Measurements from ENCODE around the gene CCND3.

CCND3 gene

DNA sequence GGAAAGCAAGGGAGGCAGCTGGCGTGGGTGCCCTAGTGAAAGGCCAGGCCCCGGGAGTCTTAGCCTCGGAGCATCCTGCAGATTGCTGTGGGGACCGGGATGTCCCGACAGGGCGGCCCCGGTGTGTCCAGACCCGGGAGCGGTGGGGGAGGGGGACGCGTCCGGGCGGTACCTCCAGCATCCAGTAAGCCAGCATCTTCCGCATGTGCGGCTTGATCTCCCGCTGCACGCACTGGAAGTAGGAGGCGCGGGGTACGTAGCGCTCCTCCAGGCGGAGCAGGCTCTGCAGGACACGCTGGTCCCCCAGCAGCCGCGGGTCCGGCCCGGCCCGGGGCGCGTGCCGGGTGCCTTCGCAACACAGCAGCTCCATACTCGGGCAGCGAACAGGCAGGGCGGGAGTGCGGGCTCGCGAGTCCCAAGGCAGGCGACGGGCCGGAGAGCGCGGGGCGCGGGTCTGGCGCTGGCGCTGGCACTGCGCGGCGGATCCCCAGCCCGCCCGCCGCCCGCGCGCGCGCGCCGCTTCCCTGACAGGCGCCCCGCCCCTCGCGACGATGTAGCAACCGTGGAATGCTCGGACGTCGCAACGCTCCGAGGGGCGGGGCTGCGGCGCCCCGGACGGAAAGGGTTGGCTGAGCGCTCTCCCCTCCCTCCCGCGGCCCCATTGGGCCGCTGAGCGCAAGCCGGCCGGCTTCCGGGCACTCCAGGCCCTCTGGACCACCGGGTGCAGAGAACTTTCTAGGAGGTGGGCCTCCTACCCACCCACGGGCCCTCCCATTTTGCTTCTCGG, at the start of gene CCND3:
TSS of gene CCND3 (minus strand) at position 529 of the 787 bp plus-strand sequence. CDS start at position 370, 159 bp downstream.
- peak; percentile 83 for DNase-seq

DNA sequence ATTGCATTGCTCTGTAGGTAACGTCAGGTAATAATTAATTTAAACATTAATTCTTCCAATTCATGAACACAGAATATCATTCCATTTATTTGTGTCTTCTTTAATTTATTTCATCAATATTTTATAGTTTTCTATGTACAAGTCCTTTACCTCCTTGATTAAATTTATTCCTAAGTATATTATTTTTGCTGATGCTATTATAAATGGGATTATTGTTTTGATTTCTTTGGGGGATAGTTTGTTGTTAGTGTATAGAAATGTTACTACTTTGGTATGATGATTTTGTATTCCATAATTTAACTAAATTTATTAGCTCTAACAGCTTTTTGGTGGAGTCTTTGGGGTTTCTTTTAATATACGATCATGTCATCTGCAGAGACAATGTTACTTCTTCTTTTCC, 44.7 kb upstream of the CCND3 start:
- DNase-seq, result no peak

DNA sequence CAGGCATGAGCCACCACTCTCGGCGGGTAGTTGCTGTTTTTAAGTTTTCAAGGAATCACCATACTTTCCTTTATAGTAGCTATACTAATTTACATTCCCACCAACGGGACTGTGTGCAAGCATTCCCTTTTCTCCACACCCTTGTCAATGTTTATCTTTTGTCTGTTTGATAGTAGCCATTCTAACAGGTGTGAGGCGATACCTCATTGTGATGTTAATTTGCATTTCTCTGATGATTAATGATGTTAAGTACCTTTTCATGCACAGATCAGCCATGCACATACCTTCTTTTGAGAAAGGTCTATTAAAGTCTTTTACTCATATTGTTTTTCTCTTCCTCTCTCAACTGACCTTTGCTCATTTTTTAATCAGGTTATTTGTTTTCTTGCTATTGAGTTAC, 43.0 kb upstream of the CCND3 start:
- no peak for DNase-seq

DNA sequence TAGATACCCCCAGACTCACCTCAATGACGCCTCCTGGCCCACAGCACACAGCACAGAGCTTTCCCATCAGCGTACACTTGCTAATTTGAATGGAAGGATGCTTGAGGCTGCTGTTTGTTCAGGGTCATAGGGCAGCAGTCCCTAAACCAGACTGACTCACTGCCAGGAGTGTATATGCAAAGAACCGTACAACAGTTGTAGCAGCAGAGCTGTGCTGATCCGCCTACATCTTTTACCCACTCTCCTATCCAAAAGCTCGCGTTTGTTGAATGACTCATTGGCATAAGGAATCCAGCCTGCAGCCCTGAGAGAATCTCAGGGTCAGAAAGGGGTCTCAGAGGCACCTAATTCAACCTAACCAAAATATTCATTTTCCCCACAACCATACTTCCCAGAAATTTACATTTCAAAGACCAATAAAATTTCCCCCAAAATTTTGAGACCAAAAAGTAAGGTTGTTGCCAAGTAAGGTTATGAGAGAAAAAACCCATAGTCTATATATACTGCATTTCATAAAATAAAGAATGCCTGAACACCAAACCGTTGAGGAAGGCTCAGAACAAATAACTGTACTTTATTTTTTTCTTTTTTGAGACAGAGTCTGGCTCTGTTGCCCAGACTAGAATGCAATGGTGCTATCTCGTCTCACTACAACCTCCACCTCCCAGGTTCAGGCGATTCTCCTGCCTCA, 35.3 kb upstream of the CCND3 start:
- no peak for DNase-seq

GRCh38 chr6:41975276-41975675, 33.7 kb upstream of the CCND3 start:
- no peak for DNase-seq

DNA sequence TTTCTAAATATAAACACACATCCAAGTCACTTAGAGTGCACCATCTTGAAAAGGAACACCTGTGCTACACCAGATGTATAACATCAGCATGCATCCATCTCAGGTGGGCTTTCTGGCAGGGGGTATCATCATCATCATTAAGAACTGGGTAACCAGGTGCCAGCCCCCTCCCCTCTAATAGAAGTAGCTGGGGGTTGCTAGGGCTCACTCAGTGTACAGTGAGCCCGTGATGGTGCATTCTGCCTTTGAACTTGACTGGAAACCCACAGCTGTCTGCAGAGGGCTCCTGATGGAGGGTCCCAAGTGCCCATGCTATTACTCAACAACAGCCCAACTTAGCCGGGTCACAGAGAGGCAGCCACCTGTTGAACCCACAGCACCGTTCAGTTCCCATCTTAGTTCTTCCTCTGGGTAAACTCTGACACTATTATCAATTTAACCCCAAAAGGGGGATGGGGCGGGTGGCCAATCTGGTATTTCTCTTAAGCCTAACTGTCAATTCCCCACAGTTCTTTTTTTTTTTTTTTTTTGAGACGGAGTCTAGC, 32.7 kb upstream of the CCND3 start:
- DNase-seq, result no peak

GRCh38 chr6:41972826-41973225, 31.2 kb upstream of the CCND3 start:
- DNase-seq, result no peak

GRCh38 chr6:41970436-41970846, 28.8 kb upstream of the CCND3 start:
- no peak for DNase-seq

- DNase-seq, result no peak
Observed at GRCh38 chr6:41967312-41968287, 26.0 kb upstream of the CCND3 start.

GRCh38 chr6:41966961-41967311, 25.3 kb upstream of the CCND3 start:
- DNase-seq, result no peak

DNA sequence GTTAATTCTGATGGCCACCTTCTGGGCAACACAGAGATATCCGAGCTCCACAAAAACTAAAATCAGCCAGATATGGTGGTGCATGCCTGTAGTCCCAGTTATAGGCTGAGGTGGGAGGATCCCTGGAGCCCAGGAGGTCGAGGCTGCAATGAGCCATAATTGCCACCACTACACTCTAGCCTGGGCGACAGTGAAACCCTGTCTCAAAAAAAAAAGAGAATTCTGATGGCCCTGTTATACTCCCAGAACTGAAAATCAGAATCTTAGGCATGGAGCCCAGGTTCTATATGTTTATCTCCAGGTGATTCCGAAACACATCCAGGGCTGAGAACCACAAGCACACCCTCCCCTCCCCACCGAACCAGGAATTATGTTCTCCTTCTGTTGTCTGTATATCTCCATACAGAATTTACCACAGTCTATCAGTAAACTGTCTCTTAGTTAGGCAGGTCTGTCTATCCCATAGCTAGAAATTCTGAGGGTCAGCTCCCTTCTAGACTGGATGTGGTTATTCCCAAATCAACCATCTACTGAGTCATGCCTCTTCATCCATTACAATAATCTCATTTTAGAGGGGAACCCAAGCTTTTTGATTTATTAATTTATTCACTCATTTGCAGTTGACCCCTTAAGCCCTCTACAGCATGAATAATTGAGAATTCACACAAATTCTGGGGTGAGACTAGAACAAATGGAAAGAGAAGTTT, 24.8 kb upstream of the CCND3 start:
- DNase-seq, result no peak

GRCh38 chr6:41965429-41966213, 24.0 kb upstream of the CCND3 start:
- no peak for DNase-seq

DNA sequence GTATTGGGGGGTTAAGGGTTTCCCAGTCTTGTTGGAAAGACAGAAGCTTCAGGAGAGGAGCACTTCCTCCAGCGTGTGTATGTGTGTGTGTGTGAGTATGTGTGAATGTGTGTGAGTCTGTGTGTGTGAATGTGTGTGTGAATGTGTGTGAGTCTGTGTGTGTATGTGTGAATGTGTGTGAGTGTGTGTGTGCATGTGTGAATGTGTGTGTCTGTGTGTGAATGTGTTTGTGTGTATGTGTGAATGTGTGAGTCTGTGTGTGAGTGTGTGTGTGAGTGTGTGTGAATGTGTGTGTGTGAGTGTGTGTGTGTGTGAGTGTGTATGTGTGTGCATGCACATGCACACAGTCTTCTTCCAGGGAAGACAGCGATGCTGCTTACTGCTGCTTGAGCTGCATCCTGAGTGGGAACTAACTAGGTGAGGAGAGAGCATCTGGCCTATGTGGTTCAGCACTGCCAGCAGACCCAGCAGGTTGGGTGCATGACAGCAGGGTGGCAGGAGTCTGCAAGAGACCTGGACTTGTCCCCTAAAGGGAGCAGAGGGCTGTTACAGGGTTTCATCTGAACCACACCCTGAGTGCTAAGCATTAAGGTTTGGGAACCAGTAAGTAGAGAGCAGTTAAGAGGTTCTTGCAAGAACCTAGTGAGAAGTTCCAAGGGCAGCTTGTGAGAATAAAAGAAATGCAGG, 22.7 kb upstream of the CCND3 start:
- no peak for DNase-seq

DNA sequence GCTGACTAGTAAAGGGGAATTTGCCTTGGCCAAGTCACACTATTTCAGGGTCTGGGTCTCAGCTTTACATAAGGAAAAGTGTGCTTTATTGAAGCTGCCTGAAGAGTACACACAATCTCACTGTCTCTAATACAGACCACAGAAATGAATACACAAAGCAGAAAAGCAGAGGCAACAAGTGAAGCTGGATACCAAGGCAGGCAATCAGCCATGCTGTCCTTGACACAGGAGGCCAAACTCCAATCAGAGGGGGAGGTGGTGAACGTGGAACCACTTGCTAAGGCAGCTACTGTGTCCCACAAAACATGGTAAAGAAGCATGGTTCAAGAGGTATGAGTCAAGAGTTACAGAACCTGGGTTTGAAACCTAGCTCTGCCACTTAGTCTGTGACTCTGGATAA, 21.8 kb upstream of the CCND3 start:
- no peak for DNase-seq

DNA sequence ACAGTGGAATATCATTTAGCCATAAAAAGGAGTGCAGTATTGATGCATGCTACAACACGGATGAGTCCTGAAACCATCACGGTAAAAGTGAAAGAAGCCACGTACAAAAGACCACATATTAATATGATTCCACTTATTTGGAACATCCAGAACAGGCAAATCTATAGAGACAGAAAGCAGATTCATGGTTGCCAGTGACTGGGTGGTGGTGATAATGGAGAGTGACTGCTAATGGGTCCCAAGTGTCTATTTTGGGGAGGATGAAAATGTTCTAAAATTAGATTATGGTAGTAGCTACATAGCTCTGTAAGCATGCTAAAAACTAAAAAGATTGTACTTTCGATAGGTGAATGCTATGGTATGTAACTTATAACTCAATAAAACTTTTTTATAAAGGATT, 18.4 kb upstream of the CCND3 start:
- DNase-seq, result no peak

- DNase-seq, result no peak
Observed at GRCh38 chr6:41958022-41958856, 16.6 kb upstream of the CCND3 start.

- no peak for DNase-seq
Observed at GRCh38 chr6:41957117-41957516, 15.5 kb upstream of the CCND3 start.

DNA sequence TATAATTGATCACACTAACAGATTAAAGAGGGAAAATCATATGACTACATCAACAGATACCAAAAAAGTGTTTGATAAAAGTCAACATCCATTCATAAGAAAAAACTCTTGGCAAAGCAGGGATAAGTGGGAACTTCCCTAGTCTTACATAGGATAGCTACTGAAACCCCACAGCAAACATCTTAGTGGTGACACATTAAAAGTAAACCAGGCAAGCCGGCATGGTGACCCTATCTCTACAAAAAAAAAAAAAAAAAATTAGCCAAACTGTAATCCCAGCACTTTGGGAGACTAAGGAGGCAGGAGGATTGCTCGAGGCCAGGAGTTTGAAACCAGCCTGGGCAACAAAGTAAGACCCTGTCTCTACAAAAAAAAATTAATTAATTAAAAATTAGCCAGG, 13.8 kb upstream of the CCND3 start:
- no peak for DNase-seq

DNA sequence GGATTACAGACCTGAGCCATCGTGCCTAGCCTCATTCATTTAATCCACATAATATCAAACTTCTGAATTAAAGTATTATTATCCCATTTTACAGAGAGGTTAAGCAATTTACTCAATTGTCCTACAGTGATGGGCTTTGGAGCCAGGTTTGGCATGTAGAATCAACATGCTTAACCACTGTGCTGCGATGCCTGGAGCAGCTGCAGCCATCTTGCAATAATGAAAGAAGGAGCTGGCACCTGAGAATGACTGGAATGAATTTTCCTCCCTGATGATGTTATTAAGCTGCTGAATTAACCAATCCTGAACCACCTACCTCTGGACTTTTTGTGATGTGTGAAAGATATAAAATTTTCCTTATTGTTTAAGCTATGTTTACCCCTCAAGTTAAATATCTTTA, 13.1 kb upstream of the CCND3 start:
- DNase-seq, result no peak

All from activated gamma-delta T cell treated with Interleukin-2 at 50 U/mL for 16 hours (primary cell).